GM19397 (cell line): ENCODE measurements around the gene OSGIN1.

ENCODE experiments used
- ATAC-seq: cut with Tn5 transposase; IDR thresholded peaks from one replicate; pipeline ENCODE4 v1.9.1; 2021; ENCODE audit warnings: mild to moderate bottlenecking, moderate library complexity; ENCODE audit not compliant: unreplicated experiment

OSGIN1 gene

DNA sequence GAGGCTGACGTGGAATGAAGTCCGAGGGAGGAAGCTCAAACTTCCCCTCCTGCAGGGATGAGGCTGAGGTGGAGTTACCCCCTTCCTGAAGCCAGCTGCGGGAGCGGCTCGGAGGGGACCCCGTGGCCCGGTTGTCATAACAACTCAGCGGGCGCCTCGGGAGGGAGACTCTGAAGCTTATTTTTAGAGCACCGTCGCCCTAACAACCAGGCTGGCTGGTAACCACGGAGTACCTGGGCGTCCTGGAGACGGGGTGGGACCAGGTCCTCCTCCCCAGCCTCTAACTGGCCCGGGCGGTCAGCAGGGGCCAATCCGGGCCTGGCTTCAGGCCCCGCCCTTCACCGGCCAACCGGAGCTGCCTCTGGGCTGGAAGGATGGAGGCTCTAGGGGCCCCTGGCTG, 42.7 kb downstream of the OSGIN1 start:
- ATAC-seq = no peak

DNA sequence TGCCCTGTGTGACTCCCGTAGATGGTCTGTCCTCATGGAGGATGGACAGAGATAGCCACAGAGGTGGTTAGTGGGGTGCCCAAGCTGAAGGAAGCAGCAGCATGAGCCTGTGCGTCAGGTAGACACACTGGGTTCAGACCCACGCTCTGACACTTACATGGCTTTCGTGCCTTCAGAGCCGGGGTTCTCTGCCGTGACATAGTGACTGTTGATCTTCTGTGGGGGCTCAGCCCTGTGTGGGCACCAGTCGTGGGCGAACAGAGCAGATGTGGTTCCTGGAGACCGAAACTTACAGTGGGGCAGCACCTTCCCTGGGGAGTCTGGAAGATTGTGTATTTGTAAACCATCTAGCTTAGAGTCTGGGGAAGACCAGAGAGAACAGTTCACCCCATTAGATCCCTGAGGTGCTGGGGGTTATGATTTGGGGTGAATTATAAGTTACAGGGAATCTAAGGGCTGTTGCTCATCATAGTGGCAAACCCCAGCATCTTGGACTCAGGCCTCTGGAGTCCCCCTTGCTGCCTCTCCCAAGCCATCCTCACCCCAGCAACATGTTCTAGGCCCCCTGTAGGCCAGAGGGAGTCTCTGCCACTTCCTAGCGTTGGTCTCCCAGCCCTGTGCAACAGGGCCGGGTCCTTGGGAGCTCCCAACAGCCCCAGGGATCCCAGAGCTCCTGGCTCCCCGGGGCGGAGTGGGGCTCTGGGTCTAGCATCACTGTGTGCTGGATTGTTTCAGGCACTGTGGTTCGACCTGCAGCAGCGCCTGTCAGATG, 43.6 kb downstream of the OSGIN1 start:
- no peak for ATAC-seq

DNA sequence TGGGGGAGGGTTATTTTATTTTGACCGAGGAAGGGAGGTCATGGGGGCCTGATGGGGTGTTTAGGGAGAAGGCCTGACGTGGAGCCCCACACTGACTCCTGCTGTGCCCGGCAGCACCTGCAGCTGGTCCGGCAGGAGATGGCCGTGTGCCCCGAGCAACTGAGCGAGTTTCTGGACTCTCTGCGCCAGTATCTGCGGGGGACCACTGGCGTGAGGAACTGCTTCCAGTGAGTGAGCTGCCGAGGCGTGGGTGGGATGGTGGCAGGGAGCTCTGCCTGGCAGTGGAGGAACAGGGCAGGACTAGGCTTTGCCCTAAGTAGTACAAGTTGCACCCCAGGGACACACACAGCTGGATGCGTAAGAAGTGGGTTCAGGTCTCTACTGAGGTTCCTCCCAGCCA, 45.1 kb downstream of the OSGIN1 start:
- ATAC-seq = no peak

DNA sequence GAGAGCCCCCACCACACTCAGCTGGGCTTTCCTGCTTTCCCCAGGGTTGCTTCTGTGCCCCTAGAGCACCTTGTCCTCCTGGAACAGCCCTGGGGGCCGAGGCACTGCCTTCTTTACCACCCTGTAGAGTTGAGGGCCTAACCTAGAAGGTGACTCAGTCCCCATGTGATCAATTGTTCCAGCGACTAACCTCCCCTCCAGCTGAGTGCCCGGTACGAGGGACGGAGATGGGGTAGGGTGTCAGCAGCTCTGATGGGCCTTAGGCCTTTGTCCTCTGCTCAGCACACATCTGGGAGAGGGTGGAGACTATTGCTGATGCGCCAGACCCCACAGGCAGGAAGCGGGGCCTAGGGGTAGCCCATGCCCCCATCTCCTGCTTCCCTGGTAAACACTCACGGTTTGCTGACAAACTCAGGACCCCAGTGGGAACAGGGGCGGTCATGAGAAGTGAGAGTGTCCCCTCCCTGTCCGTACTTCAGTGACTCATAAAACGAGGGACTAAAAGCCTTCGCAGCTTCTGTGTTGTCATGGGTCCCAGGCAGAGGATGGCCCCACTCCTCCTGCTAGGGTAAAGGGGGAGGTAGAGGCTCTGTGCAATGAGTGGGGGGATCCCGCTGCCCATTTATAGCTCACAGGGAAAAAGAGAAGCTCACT, 48.1 kb downstream of the OSGIN1 start:
- no peak for ATAC-seq

DNA sequence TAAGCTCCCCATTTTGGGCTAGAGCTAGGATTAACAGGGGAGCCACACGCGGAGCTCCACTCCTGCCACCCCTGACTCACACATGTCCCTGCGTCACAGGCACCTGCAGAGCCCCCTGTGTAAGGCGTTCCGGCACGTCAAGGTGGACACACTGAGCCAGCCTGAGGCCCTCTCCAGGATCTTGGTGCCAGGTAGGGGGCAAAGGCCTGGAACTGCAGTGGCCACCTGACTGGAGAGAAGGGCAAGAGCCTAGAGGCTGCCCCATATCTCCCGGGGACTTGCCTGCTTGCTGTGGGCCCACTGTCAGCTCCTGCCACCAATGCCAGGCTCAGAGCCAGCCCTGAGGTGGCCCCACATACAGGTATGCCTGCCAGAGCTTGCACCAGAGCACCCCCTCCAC, 48.7 kb downstream of the OSGIN1 start:
- no peak for ATAC-seq

DNA sequence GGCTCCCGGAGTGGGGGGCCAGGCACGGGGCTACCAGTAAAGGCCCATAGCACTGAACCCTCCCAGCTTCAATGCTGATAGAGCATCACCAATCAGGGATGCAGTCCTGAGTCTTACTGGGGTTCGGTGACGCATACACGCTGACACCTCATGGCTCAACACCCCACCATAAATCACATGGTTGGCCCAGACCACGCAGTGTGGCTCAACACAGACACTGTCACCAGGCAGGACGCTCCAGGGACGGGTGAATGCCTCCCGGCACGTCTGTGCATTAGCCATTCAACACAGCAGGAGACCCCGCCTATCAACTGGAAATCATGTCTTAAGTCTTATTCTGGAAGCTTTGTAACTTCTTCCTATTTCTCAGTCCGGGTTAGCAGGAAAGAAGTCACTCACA, 50.0 kb downstream of the OSGIN1 start:
- ATAC-seq = no peak

DNA sequence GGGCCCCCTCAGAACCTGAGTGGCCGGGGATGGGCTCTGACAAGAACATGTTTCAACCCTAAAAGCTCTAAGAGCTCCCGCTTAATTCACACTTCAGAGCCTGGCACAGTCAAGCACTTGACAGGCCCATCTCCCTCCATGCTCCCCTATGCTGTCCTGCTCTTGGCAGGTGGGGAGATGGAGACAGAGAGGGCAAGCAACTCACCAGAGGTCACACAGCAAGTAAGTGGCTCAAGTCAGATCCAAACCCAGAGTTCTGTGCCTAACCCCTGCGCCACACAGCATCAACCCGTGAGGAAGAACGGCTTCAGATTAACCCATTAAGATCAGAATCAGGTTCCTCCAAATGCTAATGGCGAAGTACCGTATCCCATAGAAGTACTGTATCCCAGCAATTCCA, 51.4 kb downstream of the OSGIN1 start:
- no peak for ATAC-seq

DNA sequence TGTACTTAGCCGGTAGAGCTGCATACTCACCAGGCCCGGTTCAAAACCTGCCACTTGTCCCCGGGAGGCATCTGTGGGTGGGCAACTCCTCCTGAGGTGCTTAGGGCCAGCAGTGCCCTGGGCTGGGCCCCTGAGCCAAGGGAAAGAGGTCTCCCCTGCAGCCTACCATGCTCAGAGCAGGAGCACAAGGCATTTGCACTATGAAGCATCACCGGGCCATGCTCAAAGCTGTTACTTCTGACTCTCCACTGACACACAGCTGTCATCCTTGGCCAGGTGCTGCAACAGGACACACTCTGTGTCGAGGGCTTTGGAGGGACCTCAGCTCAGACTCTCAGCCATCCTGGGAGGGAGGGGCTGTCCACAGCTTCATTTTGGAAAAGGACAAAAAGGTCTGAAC, 52.4 kb downstream of the OSGIN1 start:
- ATAC-seq = no peak

DNA sequence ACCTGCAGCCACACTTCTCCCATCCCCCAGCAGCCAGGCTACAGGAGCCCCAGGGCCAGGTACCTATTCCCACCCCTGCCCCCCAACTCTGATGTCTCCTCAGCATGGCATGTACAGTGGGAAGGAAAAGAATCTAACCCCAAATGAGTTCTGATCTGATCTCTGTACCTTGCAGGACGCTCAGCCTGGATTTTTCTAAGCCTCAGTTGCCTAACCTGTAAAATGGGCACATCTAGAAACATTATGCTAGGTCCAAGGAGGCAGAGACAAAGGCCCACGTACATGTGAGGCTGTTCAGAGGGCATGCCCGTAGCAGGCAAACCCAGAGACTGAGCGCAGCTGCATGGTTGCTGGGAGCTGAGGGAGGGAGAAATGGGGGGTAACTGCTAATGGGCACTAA, 54.5 kb downstream of the OSGIN1 start:
- ATAC-seq = no peak

DNA sequence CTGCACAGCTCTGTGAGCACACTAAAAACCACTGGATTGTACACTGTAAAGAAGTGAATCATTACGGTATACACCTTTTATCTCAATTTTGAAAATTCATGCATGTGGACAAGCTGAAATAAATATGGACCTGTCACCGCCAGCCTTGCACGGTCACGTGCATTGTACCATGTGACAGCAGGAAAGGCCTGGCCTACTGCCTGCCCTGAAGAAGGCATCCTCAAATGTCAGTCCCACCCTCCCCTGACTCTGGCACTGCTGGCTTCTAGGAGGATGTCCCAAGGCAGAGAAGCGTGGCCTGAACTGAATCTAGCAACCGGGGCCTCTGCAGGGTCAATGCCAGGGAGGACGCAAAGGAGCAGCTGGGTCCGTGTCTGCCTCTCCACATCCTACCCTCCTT, 54.9 kb downstream of the OSGIN1 start:
- no peak for ATAC-seq

DNA sequence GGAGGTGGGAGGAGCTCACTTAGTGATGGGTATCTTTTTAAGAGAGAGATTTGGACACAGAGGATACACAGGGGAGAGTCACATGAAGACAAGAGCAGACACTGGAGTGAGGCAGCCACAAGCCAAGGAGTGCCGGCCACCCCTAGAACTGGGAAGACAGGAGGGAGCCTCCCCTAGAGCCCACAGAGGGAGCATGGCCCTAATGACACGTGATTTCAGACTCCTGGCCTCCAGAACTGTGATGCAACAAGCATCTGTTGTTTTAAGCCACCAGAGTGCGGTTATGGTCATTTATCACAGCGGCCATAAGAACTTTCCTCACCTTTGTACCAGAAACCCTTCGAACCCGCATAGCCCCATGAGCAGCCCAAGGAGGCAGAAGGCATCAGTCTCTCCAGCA, 56.2 kb downstream of the OSGIN1 start:
- ATAC-seq = no peak

DNA sequence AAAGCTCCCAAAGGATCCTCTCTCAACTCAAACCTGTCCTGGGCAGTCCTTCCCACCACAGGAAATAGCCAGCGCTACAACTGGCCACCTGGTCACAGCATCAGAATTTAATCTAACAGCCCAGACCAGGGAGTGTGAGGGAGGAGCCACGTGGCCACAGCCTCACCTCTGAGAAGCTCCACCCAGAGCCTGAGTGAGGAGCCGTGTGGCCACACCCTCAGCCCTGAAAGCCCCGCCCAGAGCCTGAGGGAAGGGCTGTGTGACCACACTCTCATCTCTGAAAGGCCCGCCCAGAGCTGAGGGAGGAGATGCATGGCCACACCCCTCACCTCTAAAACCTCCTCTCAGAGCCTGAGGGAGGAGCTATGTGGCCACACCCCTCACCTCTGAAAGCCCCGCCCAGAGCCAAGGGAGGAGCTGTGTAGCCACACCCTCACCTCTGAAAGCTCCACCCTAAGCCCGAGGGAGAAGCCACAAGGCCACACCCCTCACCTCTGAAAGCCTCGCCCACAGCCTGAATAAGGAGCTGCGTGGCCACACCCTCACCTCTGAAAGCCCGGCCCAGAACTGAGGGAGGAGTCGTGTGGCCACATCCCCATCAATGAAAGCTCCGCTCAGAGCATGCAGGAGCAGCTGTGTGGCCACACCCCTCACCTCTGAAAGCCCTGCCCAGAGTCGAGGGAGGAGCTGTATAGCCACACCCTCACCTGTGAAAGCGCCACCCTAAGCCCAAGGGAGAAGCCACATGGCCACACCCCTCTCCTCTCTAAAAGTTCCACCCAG, 60.9 kb downstream of the OSGIN1 start:
- peak; percentile 58 for ATAC-seq

DNA sequence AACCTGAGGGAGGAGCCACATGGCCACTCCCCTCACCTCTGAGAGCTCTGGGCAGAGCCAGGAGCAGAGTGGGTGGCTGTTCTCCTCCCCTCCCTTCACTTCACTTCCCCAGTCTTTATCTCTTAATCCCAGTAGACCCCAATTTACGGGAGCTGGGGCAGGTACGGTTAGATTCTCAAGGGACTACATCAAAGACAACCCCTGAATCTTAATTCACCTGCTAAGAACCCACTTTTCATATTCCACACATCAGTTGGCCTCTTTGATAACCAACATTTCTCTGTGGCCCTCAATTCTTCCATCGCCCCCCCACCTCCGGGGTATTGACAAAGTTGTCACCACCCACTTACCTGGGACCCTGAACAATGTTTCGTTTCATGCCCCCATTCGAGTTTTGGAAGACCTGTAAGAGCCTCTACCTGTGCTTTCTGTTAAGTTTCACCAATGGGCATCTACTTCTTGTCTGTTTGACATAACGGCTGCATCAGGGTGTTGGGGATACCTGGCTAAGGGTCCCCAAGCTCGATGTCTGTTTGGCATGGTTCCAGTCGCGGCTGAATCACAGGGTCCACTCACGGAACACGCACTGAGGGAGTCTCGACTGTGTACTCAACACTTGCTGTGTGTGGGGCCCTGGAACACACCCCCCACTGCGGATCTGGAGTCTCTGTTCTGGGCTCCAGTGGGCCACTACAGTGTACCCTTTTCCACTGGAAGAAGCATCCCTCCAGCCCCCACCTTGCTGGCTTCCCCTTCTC, 61.7 kb downstream of the OSGIN1 start:
- ATAC-seq = no peak

DNA sequence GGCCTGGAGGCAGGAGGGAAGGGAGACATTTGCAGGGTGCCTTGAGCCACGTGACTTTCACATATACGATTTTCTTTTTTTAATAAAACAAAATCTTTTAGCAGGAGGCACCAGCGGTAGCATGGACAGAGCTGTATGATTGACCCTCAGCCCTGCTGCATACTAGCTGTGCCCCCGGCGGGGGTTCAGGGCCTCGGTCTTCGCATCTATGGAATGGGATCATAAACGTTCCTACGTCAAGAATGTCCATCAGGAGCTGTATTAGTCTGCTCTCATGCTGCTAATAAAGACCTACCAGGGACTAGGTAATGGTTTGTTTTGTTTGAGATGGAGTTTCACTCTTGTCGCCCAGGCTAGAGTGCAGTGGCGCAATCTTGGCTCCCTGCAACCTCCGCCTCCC, 62.4 kb downstream of the OSGIN1 start:
- no peak for ATAC-seq
